Right lobe of liver (tissue), 6 donors: ENCODE results near the gene ADAM11. TPM values are rescaled to one million over a fixed set of nuclear protein-coding genes. Genes with fewer than 3 reads are reported as not detected.

Experiments used
- ATAC-seq, 4 donors: fragments of 200-7000 bp; cut with Tn5 transposase; one replicate each; pipeline ENCODE4 v1.9.1; 2020; ENCODE audit warnings: mild to moderate bottlenecking in 4 of 4, moderate library complexity in 4 of 4
- DNase-seq, 3 donors: peaks; one replicate each; pipeline ENCODE4 v3.0.0-alpha.2; 2020
- H3K27ac ChIP-seq, 3 donors: fragments of 200-600 bp; one replicate each; pipeline ENCODE4 v1.8.0; 2022
- H3K27me3 ChIP-seq, 2 donors: fragments of 200-600 bp; one replicate each; pipeline ENCODE4 v1.8.0; 2022
- H3K36me3 ChIP-seq, 4 donors: fragments of 200-600 bp; sonication (generic) in 1 of 4; one replicate each; pipeline versions ENCODE4 v1.5.1 to v1.8.0; 2017 to 2022; ENCODE audit warnings: control low read depth in 1 of 4
- H3K4me1 ChIP-seq, 4 donors: fragments of 200-600 bp; sonication (generic) in 1 of 4; one replicate each; pipeline versions ENCODE4 v1.5.1 to v1.8.0; 2017 to 2022; ENCODE audit warnings: control low read depth in 1 of 4
- H3K4me3 ChIP-seq, 3 donors: fragments of 200-600 bp; one replicate each; pipeline ENCODE4 v1.8.0; 2022
- H3K9me3 ChIP-seq, 4 donors: fragments of 200-600 bp; sonication (generic) in 1 of 4; one replicate each; pipeline versions ENCODE4 v1.5.1 to v1.8.0; 2017 to 2022; ENCODE audit warnings: control low read depth in 1 of 4
- CTCF ChIP-seq, 4 donors: fragments of 200-600 bp in 3 of 4; fragments of 450-650 bp in 1 of 4; IDR thresholded peaks; one replicate each; pipeline versions ENCODE4 v1.5.1 to v1.8.0; 2016 to 2022; ENCODE audit warnings: antibody characterized with exemption in 4 of 4, mild to moderate bottlenecking in 2 of 4
- POLR2A ChIP-seq: fragments of 450-650 bp; IDR thresholded peaks from one replicate; pipeline ENCODE4 v1.6.1; 2017; ENCODE audit warnings: antibody characterized with exemption, mild to moderate bottlenecking
- WGBS: methylation state at CpG from one replicate; pipeline ENCODE4 v1.1.6; 2018; ENCODE audit warnings: low coverage, low lambda C conversion rate; ENCODE audit not compliant: insufficient coverage; ENCODE audit errors: missing lambda C conversion rate; 5-methylcytosine and 5-hydroxymethylcytosine counted together
- intact Hi-C, 2 donors: fragments of 100-400 bp; cut with DNase I; formaldehyde crosslinking; loops; one replicate each; pipeline versions ENCODE4 v1.11.2 to v1.14.1; 2022
- total RNA-seq, 6 experiments: library from RNA; depleted of rRNA in 2 of 6; stranded (reverse); fragments of >200 nt in 2 of 6; fragmentation: NEBNext Ultra II Directional in 3 of 6; extraction: Animal tissue kit (Norgen Biotek cat#: 25700) in 3 of 6; gene quantifications; one replicate each; pipeline versions ENCODE4 v1.1.0 to v1.2.4, GENCODE V29; 2016 to 2023
- donor health status: DM: no; HTN: yes; CAD: no.
- donor health status: DM: no; HTN: no; CAD: no.
- donor health status: DM: no; HTN: no; CAD: no.
- donor health status: DM: no; HTN: yes; CAD: no.
- donor health status: DM: no; HTN: yes; CAD: no.

The ADAM11 gene
- total RNA-seq, 6 experiments from 2014 or later: 0.04 to 0.12 (median 0.08) TPM; not detected in 2

GRCh38 chr17:44795421-44795820 is 36.6 kb downstream of the ADAM11 start:
- WGBS: 80% methylated on average over 9 of the region's 9 CpGs
- Histone ChIP-seq H3K4me1 (no peaks in the 10 kb centered on the region), H3K4me3 (no peak overlapping the region), H3K9me3 (no peaks in the 10 kb centered on the region), H3K27me3 (no peaks in the 10 kb centered on the region), H3K36me3 (no peaks in the 10 kb centered on the region), H3K27ac (peak overlapping the region in 1 of 3 donors; percentile 53)
- DNase-seq (no peak), ATAC-seq (no peak)
- intact Hi-C loops: no loop called here
- TF ChIP-seq CTCF (IDR thresholded peaks at IDR 0.05): no peak

- TF ChIP-seq CTCF (IDR thresholded peaks at IDR 0.05) (no peak), POLR2A (no peak)
- DNase-seq (no peak), ATAC-seq (peak in 1 of 4 donors; percentile 15)
- Histone ChIP-seq H3K9me3 (no peaks in the 10 kb centered on the region), H3K27ac (no peak overlapping the region), H3K27me3 (no peaks in the 10 kb centered on the region), H3K36me3 (no peaks in the 10 kb centered on the region), H3K4me3 (no peak overlapping the region), H3K4me1 (no peaks in the 10 kb centered on the region)
- WGBS: 43% methylated on average over 6 of the region's 10 CpGs
- intact Hi-C loops: no loop called here
These were observed 37.1 kb downstream of the ADAM11 start for GRCh38 chr17:44795928-44796327.

GRCh38 chr17:44796731-44797130 is 37.9 kb downstream of the ADAM11 start:
- Histone ChIP-seq H3K27ac (no peak overlapping the region), H3K4me3 (no peak overlapping the region), H3K36me3 (no peaks in the 10 kb centered on the region), H3K27me3 (no peaks in the 10 kb centered on the region), H3K4me1 (no peaks in the 10 kb centered on the region), H3K9me3 (no peaks in the 10 kb centered on the region)
- ATAC-seq: no peak
- TF ChIP-seq POLR2A (no peak), CTCF (IDR thresholded peaks at IDR 0.05) (no peak)
- WGBS: 90% methylated on average over 8 of the region's 9 CpGs
- DNase-seq: no peak
- intact Hi-C loops: no loop called here

GRCh38 chr17:44797802-44798201 is 39.0 kb downstream of the ADAM11 start:
- 34% methylated on average over 7 of the region's 11 CpGs for WGBS
- no peak overlapping the region for H3K27ac ChIP-seq
- DNase-seq (peak in 1 of 3 donors; percentile 65), ATAC-seq (peak in 2 of 4 donors; percentile 81 to 84)
- no peaks in the 10 kb centered on the region for H3K4me1 ChIP-seq
- TF ChIP-seq CTCF (IDR thresholded peaks at IDR 0.05): no peak
- no peak for TF ChIP-seq POLR2A
- H3K9me3 ChIP-seq: no peaks in the 10 kb centered on the region
- peak overlapping the region in 1 of 3 donors; percentile 12 for H3K4me3 ChIP-seq
- intact Hi-C loops: no loop called here
- no peaks in the 10 kb centered on the region for H3K27me3 ChIP-seq
- H3K36me3 ChIP-seq: no peaks in the 10 kb centered on the region

GRCh38 chr17:44798356-44798755 is 39.6 kb downstream of the ADAM11 start:
- DNase-seq (no peak), ATAC-seq (peak in 3 of 4 donors; percentile 17 to 72 (median 63))
- Histone ChIP-seq H3K4me3 (peak overlapping the region in 1 of 3 donors; percentile 12), H3K36me3 (no peaks in the 10 kb centered on the region), H3K27me3 (no peaks in the 10 kb centered on the region), H3K9me3 (no peaks in the 10 kb centered on the region), H3K27ac (no peak overlapping the region), H3K4me1 (no peaks in the 10 kb centered on the region)
- intact Hi-C loops: no loop called here
- TF ChIP-seq POLR2A: no peak
- TF ChIP-seq CTCF (IDR thresholded peaks at IDR 0.05): no peak
- 30% methylated on average over 2 of the region's 2 CpGs for WGBS
